ENCODE results near the gene TSPAN15.

Gene TSPAN15

GRCh38 chr10:69421611-69422308 is 29.5 kb upstream of the TSPAN15 start:
- H3K27me3 Mint-ChIP-seq, result no peaks in the 10 kb centered on the region
- no peaks in the 10 kb centered on the region for H3K9me3 Mint-ChIP-seq
- H3K36me3 Mint-ChIP-seq (ENCODE audit: insufficient read depth), result peaks cover 2% of the 10 kb centered on the region
- ATAC-seq (replicated peaks; ENCODE audit: extremely low read depth, poor library complexity, severe bottlenecking), result no peak
- H3K27ac Mint-ChIP-seq (ENCODE audit: low read depth), result no peak overlapping the region
- no peak overlapping the region for H3K4me3 Mint-ChIP-seq
- H3K4me1 Mint-ChIP-seq, result peaks cover 15% of the 10 kb centered on the region
- no peak for DNase-seq (ENCODE audit: low spot score in 2 of 2)

- H3K4me1 Mint-ChIP-seq, result peaks cover 15% of the 10 kb centered on the region
Observed at GRCh38 chr10:69422676-69423075, 28.6 kb upstream of the TSPAN15 start.

GRCh38 chr10:69425041-69425440 is 26.2 kb upstream of the TSPAN15 start:
- H3K4me3 Mint-ChIP-seq, result no peak overlapping the region

More at GRCh38 chr10:69422676-69423075, 28.6 kb upstream of the TSPAN15 start:
- no peak for DNase-seq (ENCODE audit: low spot score in 2 of 2)
- H3K27ac Mint-ChIP-seq (ENCODE audit: low read depth), result no peak overlapping the region
- H3K4me3 Mint-ChIP-seq, result no peak overlapping the region
- no peaks in the 10 kb centered on the region for H3K27me3 Mint-ChIP-seq
- H3K36me3 Mint-ChIP-seq (ENCODE audit: insufficient read depth), result peaks cover 2% of the 10 kb centered on the region
- no peak for ATAC-seq (replicated peaks; ENCODE audit: extremely low read depth, poor library complexity, severe bottlenecking)
- no peaks in the 10 kb centered on the region for H3K9me3 Mint-ChIP-seq

GRCh38 chr10:69425511-69426298 is 25.6 kb upstream of the TSPAN15 start:
- no peak for DNase-seq (ENCODE audit: low spot score in 2 of 2)
- Mint-ChIP-seq H3K27me3 (no peaks in the 10 kb centered on the region), H3K27ac (ENCODE audit: low read depth) (peak overlapping the region; percentile 4), H3K36me3 (ENCODE audit: insufficient read depth) (peaks cover 2% of the 10 kb centered on the region), H3K4me3 (no peak overlapping the region), H3K4me1 (peaks cover 15% of the 10 kb centered on the region), H3K9me3 (no peaks in the 10 kb centered on the region)
- peak; percentile 81 for ATAC-seq (replicated peaks; ENCODE audit: extremely low read depth, poor library complexity, severe bottlenecking)

More at GRCh38 chr10:69425041-69425440, 26.2 kb upstream of the TSPAN15 start:
- H3K9me3 Mint-ChIP-seq, result no peaks in the 10 kb centered on the region
- peaks cover 2% of the 10 kb centered on the region for H3K36me3 Mint-ChIP-seq (ENCODE audit: insufficient read depth)
- DNase-seq (ENCODE audit: low spot score in 2 of 2), result no peak
- H3K27me3 Mint-ChIP-seq, result no peaks in the 10 kb centered on the region
- peaks cover 15% of the 10 kb centered on the region for H3K4me1 Mint-ChIP-seq
- peak overlapping the region; percentile 4 for H3K27ac Mint-ChIP-seq (ENCODE audit: low read depth)
- ATAC-seq (replicated peaks; ENCODE audit: extremely low read depth, poor library complexity, severe bottlenecking), result no peak

- ATAC-seq (replicated peaks; ENCODE audit: extremely low read depth, poor library complexity, severe bottlenecking) (no peak), DNase-seq (ENCODE audit: low spot score in 2 of 2) (no peak)
- peaks cover 15% of the 10 kb centered on the region for H3K4me1 Mint-ChIP-seq
- no peak overlapping the region for H3K4me3 Mint-ChIP-seq
- peaks cover 2% of the 10 kb centered on the region for H3K36me3 Mint-ChIP-seq (ENCODE audit: insufficient read depth)
- H3K9me3 Mint-ChIP-seq, result no peaks in the 10 kb centered on the region
- H3K27ac Mint-ChIP-seq (ENCODE audit: low read depth), result no peak overlapping the region
- H3K27me3 Mint-ChIP-seq, result no peaks in the 10 kb centered on the region
Observed at GRCh38 chr10:69426376-69426727, 24.9 kb upstream of the TSPAN15 start.

- peaks cover 3% of the 10 kb centered on the region for H3K36me3 Mint-ChIP-seq (ENCODE audit: insufficient read depth)
- ATAC-seq (replicated peaks; ENCODE audit: extremely low read depth, poor library complexity, severe bottlenecking), result no peak
- H3K4me3 Mint-ChIP-seq, result no peak overlapping the region
- H3K27ac Mint-ChIP-seq (ENCODE audit: low read depth), result no peak overlapping the region
- DNase-seq (ENCODE audit: low spot score in 2 of 2), result no peak
- no peaks in the 10 kb centered on the region for H3K9me3 Mint-ChIP-seq
- no peaks in the 10 kb centered on the region for H3K27me3 Mint-ChIP-seq
- peaks cover 15% of the 10 kb centered on the region for H3K4me1 Mint-ChIP-seq
Observed at GRCh38 chr10:69428165-69428564, 23.1 kb upstream of the TSPAN15 start.

GRCh38 chr10:69434169-69434568 is 17.1 kb upstream of the TSPAN15 start:
- no peak for ATAC-seq (replicated peaks; ENCODE audit: extremely low read depth, poor library complexity, severe bottlenecking)
- H3K27ac Mint-ChIP-seq (ENCODE audit: low read depth), result no peak overlapping the region
- H3K4me1 Mint-ChIP-seq, result no peaks in the 10 kb centered on the region

GRCh38 chr10:69434926-69435325 is 16.3 kb upstream of the TSPAN15 start:
- Mint-ChIP-seq H3K9me3 (no peaks in the 10 kb centered on the region), H3K27me3 (peaks cover 56% of the 10 kb centered on the region), H3K27ac (ENCODE audit: low read depth) (no peak overlapping the region), H3K36me3 (ENCODE audit: insufficient read depth) (peaks cover 1% of the 10 kb centered on the region), H3K4me1 (no peaks in the 10 kb centered on the region), H3K4me3 (no peak overlapping the region)
- DNase-seq (ENCODE audit: low spot score in 2 of 2) (no peak), ATAC-seq (replicated peaks; ENCODE audit: extremely low read depth, poor library complexity, severe bottlenecking) (no peak)

More at GRCh38 chr10:69434169-69434568, 17.1 kb upstream of the TSPAN15 start:
- DNase-seq (ENCODE audit: low spot score in 2 of 2), result no peak
- peaks cover 1% of the 10 kb centered on the region for H3K36me3 Mint-ChIP-seq (ENCODE audit: insufficient read depth)
- peaks cover 48% of the 10 kb centered on the region for H3K27me3 Mint-ChIP-seq
- no peak overlapping the region for H3K4me3 Mint-ChIP-seq
- H3K9me3 Mint-ChIP-seq, result no peaks in the 10 kb centered on the region

- peaks cover 1% of the 10 kb centered on the region for H3K36me3 Mint-ChIP-seq (ENCODE audit: insufficient read depth)
- no peaks in the 10 kb centered on the region for H3K9me3 Mint-ChIP-seq
- no peak overlapping the region for H3K27ac Mint-ChIP-seq (ENCODE audit: low read depth)
- H3K27me3 Mint-ChIP-seq, result peaks cover 60% of the 10 kb centered on the region
- ATAC-seq (replicated peaks; ENCODE audit: extremely low read depth, poor library complexity, severe bottlenecking), result no peak
- no peak for DNase-seq (ENCODE audit: low spot score in 2 of 2)
- H3K4me3 Mint-ChIP-seq, result no peak overlapping the region
- H3K4me1 Mint-ChIP-seq, result no peaks in the 10 kb centered on the region
Observed at GRCh38 chr10:69435966-69436520, 15.2 kb upstream of the TSPAN15 start.

GRCh38 chr10:69437321-69438259 is 13.7 kb upstream of the TSPAN15 start:
- Mint-ChIP-seq H3K27ac (ENCODE audit: low read depth) (no peak overlapping the region), H3K4me3 (no peak overlapping the region), H3K27me3 (peaks cover 70% of the 10 kb centered on the region), H3K9me3 (no peaks in the 10 kb centered on the region), H3K4me1 (no peaks in the 10 kb centered on the region), H3K36me3 (ENCODE audit: insufficient read depth) (peaks cover 1% of the 10 kb centered on the region)
- no peak for DNase-seq (ENCODE audit: low spot score in 2 of 2)
- no peak for ATAC-seq (replicated peaks; ENCODE audit: extremely low read depth, poor library complexity, severe bottlenecking)

GRCh38 chr10:69438536-69439349 is 12.5 kb upstream of the TSPAN15 start:
- Mint-ChIP-seq H3K9me3 (no peaks in the 10 kb centered on the region), H3K4me3 (no peak overlapping the region), H3K27me3 (peaks cover 68% of the 10 kb centered on the region), H3K36me3 (ENCODE audit: insufficient read depth) (no peaks in the 10 kb centered on the region), H3K27ac (ENCODE audit: low read depth) (no peak overlapping the region), H3K4me1 (no peaks in the 10 kb centered on the region)
- ATAC-seq (replicated peaks; ENCODE audit: extremely low read depth, poor library complexity, severe bottlenecking) (no peak), DNase-seq (ENCODE audit: low spot score in 2 of 2) (no peak)

Data from central memory CD8-positive, alpha-beta T cell (primary cell).